GM12872 (cell line): ENCODE results near the gene SRBD1.

Source experiments
- TF ChIP-seq, protein P1 (sequence below): IDR thresholded peaks from 3 replicates; pipeline ENCODE4 v1.5.1; 2011; ENCODE audit warnings: low read depth, mild to moderate bottlenecking, low read length, moderate library complexity; ENCODE audit not compliant: insufficient read depth

Gene SRBD1

DNA sequence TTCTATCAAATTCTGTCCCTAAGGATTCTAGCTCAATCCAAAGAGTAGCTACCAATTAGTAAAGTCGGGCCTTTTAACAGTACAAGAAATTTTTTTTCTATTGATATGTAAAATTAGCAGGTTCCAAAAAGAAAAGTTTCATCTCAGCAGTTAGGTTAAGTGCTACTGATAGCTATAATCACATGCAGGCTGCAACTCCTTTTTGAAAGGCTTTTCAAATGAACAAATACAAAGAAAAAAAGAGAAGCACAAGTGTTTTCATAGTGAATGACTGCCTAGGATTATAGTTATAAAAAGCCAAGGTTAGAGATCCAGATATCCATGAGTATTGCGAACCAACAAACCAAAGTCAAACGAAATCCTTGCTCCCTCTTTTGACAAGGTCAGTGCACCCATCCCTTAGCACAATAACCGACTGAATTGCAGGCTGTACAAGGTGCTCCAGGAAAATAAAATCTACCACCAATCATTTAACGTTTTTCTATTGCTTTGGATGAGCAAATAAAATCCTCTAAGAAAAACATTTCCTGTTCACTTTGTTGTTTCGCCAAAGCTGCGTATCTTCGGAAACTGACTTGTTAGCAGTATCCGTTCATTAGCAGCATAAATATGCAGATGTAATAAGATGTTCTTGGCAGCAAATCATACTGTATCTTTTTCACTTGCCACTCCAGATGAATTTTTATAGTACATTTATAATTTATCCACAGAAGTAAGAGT, 100.2 kb downstream of the SRBD1 start:
- TF ChIP-seq, protein P1, sequence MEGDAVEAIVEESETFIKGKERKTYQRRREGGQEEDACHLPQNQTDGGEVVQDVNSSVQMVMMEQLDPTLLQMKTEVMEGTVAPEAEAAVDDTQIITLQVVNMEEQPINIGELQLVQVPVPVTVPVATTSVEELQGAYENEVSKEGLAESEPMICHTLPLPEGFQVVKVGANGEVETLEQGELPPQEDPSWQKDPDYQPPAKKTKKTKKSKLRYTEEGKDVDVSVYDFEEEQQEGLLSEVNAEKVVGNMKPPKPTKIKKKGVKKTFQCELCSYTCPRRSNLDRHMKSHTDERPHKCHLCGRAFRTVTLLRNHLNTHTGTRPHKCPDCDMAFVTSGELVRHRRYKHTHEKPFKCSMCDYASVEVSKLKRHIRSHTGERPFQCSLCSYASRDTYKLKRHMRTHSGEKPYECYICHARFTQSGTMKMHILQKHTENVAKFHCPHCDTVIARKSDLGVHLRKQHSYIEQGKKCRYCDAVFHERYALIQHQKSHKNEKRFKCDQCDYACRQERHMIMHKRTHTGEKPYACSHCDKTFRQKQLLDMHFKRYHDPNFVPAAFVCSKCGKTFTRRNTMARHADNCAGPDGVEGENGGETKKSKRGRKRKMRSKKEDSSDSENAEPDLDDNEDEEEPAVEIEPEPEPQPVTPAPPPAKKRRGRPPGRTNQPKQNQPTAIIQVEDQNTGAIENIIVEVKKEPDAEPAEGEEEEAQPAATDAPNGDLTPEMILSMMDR, result no peak

DNA sequence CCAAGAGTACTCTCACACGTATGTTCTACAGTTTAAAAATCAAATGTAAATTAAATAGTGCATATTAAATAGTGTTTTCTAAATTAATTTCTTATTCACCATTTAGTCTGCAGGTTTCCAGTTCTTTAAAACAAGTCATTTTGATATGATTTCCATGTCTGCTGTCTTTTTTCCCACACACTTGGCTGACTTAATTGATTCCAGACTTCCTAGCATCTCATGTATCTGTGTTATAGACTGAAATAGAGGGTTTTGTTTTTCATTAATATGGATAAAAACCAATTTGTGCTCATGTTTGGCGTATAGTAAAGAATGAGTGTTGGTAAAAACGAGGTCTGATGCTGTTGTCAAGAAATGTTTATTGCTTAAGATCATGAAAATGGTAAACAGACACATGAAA, 104.3 kb downstream of the SRBD1 start:
- TF ChIP-seq, protein P1, result no peak

DNA sequence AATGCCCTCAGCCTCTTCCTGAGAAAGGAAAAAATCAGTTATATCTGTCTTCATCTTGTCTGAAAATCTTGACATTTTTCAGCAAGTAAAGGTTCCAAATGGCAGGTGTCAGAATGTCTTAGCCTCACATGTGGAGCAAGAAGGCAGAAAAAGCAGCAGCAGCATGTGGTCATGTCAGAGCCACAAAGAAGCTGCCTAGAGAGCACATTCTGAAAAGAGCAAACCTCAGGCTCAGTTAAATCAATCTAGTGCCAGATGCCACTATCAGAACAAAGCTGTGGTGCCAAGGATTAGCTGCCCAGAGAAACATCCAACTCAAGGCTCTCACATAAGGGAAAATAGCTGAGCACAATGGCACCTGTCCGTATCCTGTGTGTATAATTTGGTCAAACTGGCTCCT, 105.9 kb downstream of the SRBD1 start:
- TF ChIP-seq, protein P1, result no peak

DNA sequence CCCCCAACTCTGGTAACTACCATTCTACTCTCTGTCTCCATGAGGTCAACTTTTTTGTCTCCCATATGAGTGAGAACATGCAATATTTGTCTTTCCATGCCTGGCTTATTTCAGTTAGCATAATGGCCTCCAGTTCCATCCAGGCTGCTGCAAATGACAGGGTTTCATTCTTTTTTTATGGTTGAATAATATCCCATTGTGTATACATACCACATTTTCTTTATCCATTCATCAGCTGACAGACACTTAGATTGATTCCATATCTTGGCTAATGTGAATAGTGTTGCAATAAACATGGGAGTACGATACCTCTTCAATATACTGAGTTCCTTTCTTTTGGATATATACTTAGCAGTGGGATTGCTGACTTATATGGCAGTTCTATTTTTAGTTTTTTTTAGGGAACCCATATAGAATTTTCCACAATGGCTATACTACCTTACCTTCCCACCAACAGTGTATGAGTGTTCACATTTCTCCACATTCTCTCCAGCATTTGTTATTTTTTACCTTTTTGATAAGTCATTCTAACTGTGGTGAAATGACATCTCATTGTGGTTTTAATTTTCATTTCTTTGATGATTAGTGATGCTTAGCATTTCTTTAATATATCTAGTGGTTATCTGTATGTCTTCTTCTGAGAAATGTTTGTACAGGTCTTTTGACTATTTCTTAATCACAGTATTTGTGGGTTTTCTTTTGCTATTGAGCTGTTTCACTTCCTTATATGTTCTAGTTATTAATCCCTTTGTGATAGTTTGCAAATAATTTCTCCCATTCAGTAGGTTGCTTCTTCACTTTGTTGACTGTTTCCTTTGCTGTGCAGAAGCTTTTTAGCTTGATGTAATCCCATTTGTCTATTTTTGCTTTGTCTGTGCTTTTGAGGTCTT, 112.2 kb downstream of the SRBD1 start:
- TF ChIP-seq, protein P1, result no peak

DNA sequence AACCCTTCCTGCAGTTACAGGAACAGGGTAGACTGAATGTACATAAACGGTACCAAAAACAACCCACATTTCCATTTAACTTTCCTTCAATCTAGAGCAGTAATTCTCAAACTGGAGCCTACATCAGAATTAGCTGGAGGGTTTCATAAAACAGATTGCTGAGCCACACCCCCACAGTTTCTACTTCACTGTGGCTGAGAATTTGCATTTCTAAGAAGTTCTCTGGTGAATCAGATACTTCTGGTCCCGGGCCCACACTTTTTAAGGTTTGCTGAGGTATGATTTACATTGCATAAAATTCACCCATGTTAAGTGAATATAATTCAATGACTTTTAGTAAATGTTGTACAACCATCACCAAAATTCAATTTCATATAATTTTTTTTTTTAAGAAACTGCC, 113.7 kb downstream of the SRBD1 start:
- TF ChIP-seq, protein P1, result no peak

DNA sequence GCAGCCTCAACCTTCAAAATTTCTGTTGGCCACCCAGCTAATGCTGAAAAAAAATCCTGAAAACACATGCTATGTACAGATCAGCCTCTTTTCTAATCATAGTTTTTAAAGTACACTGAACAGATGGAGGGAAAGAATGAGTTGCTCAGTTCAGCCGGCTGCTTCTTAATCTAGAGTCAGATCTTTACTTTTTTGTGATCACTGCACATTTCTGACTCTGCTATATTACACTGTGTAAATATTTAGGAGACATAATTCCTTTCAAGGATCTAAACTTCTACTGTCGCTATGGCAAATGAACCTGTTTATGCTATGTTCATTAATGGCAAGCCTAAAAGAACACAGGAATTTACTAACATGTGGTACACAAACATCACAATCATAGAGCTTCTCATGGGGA, 114.2 kb downstream of the SRBD1 start:
- TF ChIP-seq, protein P1, result no peak

DNA sequence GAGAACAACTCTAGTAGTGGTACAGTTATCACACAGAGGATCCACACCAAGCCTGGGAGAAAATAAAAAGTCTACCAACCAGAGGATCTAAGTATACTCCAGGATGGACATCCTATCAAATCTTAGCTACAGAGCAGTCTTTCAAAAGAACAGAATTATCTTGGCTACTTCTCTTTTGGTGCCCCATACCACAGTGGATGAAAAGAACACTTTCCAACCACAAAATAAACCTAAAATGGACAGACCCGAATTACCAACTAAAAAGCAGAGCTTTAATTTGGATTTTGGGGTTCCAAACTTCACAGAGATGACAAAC, 116.1 kb downstream of the SRBD1 start:
- TF ChIP-seq, protein P1, result no peak
